Uterus (tissue), 4 donors: ENCODE results near the gene LRRTM3. TPM values are rescaled to one million over a fixed set of nuclear protein-coding genes. Genes with fewer than 3 reads are reported as not detected.

Experiments
- DNase-seq, 2 donors: peaks; one replicate each; pipeline ENCODE4 v3.0.0-alpha.2; 2019 to 2020
- H3K27ac ChIP-seq, 2 donors: fragments of 200-600 bp; sonication (generic); 1 replicate in 1 of 2; 2 replicates in 1 of 2; pipeline ENCODE4 v1.5.1; 2016 to 2018
- H3K27me3 ChIP-seq, 2 donors: fragments of 200-600 bp; sonication (generic); one replicate each; pipeline ENCODE4 v1.5.1; 2018 to 2019; ENCODE audit warnings: control low read depth in 1 of 2
- H3K36me3 ChIP-seq, 2 donors: fragments of 200-600 bp; sonication (generic); one replicate each; pipeline ENCODE4 v1.5.1; 2019; ENCODE audit warnings: control low read depth in 1 of 2
- H3K4me1 ChIP-seq, 2 donors: fragments of 200-600 bp; sonication (generic); one replicate each; pipeline ENCODE4 v1.5.1; 2018 to 2019; ENCODE audit warnings: control low read depth in 1 of 2
- H3K4me3 ChIP-seq, 2 donors: fragments of 200-600 bp; sonication (generic); 1 replicate in 1 of 2; 2 replicates in 1 of 2; pipeline ENCODE4 v1.5.1; 2018 to 2019; ENCODE audit warnings: mild to moderate bottlenecking in 1 of 2
- H3K9me3 ChIP-seq, 2 donors: fragments of 200-600 bp; sonication (generic); one replicate each; pipeline ENCODE4 v1.5.1; 2019; ENCODE audit warnings: control low read depth in 1 of 2
- POLR2A ChIP-seq, 2 donors: fragments of 450-650 bp; IDR thresholded peaks; one replicate each; pipeline ENCODE4 v1.6.1; 2016; ENCODE audit warnings: antibody characterized with exemption in 2 of 2, mild to moderate bottlenecking in 1 of 2, moderate library complexity in 1 of 2
- intact Hi-C: fragments of 100-400 bp; cut with DNase I; formaldehyde crosslinking; loops from one replicate; pipeline ENCODE4 v1.15.1; 2023; ENCODE audit warnings: low total_unique reads
- total RNA-seq, 4 donors: library from RNA; depleted of rRNA in 3 of 4; stranded (reverse); fragments of >200 nt in 3 of 4; gene quantifications; one replicate each; pipeline versions ENCODE4 v1.1.0 to v1.2.4, GENCODE V29; 2014 to 2023
- TF ChIP-seq, protein P1 (sequence below), 4 experiments: fragments of 200-600 bp in 2 of 4; fragments of 450-650 bp in 2 of 4; sonication (generic) in 2 of 4; IDR thresholded peaks; one replicate each; pipeline ENCODE4 v1.5.1; 2016 to 2019; ENCODE audit warnings: antibody characterized with exemption in 4 of 4, mild to moderate bottlenecking in 2 of 4, moderate library complexity in 1 of 4
- donor health status: DM: yes; HTN: yes; CAD: no.

LRRTM3 gene
- total RNA-seq, 4 donors from 2014 or later = 0.40 to 1.9 TPM; not detected in 2

- Histone ChIP-seq H3K27me3 (no peaks in the 10 kb centered on the region), H3K4me3 (no peak overlapping the region), H3K9me3 (no peaks in the 10 kb centered on the region), H3K27ac (no peak overlapping the region), H3K4me1 (no peaks in the 10 kb centered on the region), H3K36me3 (no peaks in the 10 kb centered on the region)
- DNase-seq = no peak
- TF ChIP-seq, protein P1, sequence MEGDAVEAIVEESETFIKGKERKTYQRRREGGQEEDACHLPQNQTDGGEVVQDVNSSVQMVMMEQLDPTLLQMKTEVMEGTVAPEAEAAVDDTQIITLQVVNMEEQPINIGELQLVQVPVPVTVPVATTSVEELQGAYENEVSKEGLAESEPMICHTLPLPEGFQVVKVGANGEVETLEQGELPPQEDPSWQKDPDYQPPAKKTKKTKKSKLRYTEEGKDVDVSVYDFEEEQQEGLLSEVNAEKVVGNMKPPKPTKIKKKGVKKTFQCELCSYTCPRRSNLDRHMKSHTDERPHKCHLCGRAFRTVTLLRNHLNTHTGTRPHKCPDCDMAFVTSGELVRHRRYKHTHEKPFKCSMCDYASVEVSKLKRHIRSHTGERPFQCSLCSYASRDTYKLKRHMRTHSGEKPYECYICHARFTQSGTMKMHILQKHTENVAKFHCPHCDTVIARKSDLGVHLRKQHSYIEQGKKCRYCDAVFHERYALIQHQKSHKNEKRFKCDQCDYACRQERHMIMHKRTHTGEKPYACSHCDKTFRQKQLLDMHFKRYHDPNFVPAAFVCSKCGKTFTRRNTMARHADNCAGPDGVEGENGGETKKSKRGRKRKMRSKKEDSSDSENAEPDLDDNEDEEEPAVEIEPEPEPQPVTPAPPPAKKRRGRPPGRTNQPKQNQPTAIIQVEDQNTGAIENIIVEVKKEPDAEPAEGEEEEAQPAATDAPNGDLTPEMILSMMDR (IDR thresholded peaks at IDR 0.05) = no peak
- TF ChIP-seq POLR2A (IDR thresholded peaks at IDR 0.05) = no peak
- intact Hi-C loops = no loop called here
Measured at GRCh38 chr10:67050415-67050814, 124.6 kb downstream of the LRRTM3 start.

DNA sequence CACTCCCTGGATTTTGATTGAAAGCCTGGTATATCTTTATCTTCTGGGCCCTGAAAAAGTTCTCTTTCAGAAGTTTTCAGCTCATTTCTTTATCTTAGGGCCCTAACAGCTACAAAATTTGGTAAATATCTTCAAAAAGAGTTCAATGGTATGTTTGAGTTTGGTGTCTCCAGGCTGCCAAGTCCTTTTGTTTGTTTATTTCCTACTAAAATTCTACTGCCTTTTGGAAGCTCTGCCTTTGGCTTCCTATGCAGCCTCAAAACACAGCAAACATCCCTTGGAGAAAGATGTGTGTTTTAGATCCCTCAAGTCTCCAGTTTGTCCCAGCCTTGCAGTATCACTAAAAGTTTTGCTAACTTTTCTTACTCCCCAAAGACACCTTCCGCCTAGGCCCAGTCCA is 146.8 kb downstream of the LRRTM3 start:
- H3K27me3 ChIP-seq = no peaks in the 10 kb centered on the region
- H3K4me1 ChIP-seq = no peaks in the 10 kb centered on the region
- TF ChIP-seq, protein P1 (IDR thresholded peaks at IDR 0.05) = no peak
- H3K4me3 ChIP-seq = no peak overlapping the region
- no peak for DNase-seq
- intact Hi-C loops = no loop called here
- no peaks in the 10 kb centered on the region for H3K9me3 ChIP-seq
- H3K27ac ChIP-seq = no peak overlapping the region
- H3K36me3 ChIP-seq = no peaks in the 10 kb centered on the region

DNA sequence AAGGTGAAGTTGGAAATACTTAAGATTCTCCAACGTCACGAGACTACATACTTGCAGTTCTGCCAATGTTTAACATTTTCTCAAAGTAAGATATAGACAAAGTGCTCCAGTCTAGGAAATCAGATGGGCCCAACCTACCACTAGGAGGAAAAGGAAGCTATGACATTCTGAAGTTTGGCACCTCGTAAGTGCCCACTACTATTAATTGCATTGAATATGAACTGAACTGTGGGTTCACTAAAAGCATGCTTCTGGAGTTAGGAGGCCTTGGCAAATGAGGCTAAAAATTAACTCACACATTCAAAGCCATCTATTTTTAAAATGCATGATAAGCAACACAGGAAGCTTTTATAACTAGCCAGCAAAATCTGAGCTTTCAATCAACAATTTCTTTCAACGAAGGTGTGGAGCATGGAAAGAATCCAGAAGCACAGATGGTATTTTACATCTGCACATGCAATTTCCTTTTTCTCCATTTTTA is 149.7 kb downstream of the LRRTM3 start:
- Histone ChIP-seq H3K36me3 (no peaks in the 10 kb centered on the region), H3K27ac (no peak overlapping the region), H3K9me3 (no peaks in the 10 kb centered on the region), H3K4me3 (no peak overlapping the region), H3K27me3 (no peaks in the 10 kb centered on the region), H3K4me1 (no peaks in the 10 kb centered on the region)
- intact Hi-C loops = no loop called here
- no peak for DNase-seq
- no peak for TF ChIP-seq POLR2A (IDR thresholded peaks at IDR 0.05)
- TF ChIP-seq, protein P1 (IDR thresholded peaks at IDR 0.05) = no peak

- Histone ChIP-seq H3K27me3 (no peaks in the 10 kb centered on the region), H3K36me3 (no peaks in the 10 kb centered on the region), H3K9me3 (no peaks in the 10 kb centered on the region), H3K4me3 (no peak overlapping the region), H3K27ac (no peak overlapping the region), H3K4me1 (no peaks in the 10 kb centered on the region)
- TF ChIP-seq, protein P1 (IDR thresholded peaks at IDR 0.05) = no peak
- no peak for TF ChIP-seq POLR2A (IDR thresholded peaks at IDR 0.05)
- no peak for DNase-seq
- intact Hi-C loops = no loop called here
Measured at GRCh38 chr10:67076144-67076543, 150.3 kb downstream of the LRRTM3 start.

- H3K4me1 ChIP-seq = no peaks in the 10 kb centered on the region
- TF ChIP-seq, protein P1 (IDR thresholded peaks at IDR 0.05) = no peak
- no peak for TF ChIP-seq POLR2A (IDR thresholded peaks at IDR 0.05)
Measured at GRCh38 chr10:67077376-67077775, 151.5 kb downstream of the LRRTM3 start.

More at GRCh38 chr10:67077376-67077775, 151.5 kb downstream of the LRRTM3 start:
- Histone ChIP-seq H3K4me3 (no peak overlapping the region), H3K36me3 (no peaks in the 10 kb centered on the region), H3K27me3 (no peaks in the 10 kb centered on the region), H3K27ac (no peak overlapping the region), H3K9me3 (no peaks in the 10 kb centered on the region)
- no peak for DNase-seq
- intact Hi-C loops = no loop called here
